Loucy (cell line): ENCODE measurements around the gene SHISA6.

Experiments used
- H2AFZ ChIP-seq: fragments of 200-600 bp; sonication (generic); 2 replicates; pipeline ENCODE4 v1.6.0; 2016; ENCODE audit warnings: antibody characterized with exemption, mild to moderate bottlenecking, low read length, moderate library complexity
- H3F3A ChIP-seq: fragments of 200-600 bp; 2 replicates; pipeline ENCODE4 v1.6.0; 2016; ENCODE audit warnings: antibody characterized with exemption, low read depth, mild to moderate bottlenecking
- H3K27me3 ChIP-seq: fragments of 200-600 bp; sonication (generic); 2 replicates; pipeline ENCODE4 v1.6.1; 2014; ENCODE audit warnings: low read length, mild to moderate bottlenecking; ENCODE audit not compliant: insufficient read depth, poor library complexity, severe bottlenecking
- H3K36me3 ChIP-seq: fragments of 200-600 bp; sonication (generic); 2 replicates; pipeline ENCODE4 v1.6.1; 2016; ENCODE audit warnings: low read length; ENCODE audit not compliant: insufficient read depth
- H3K4me1 ChIP-seq: fragments of 200-600 bp; sonication (generic); 2 replicates; pipeline ENCODE4 v1.5.1; 2014; ENCODE audit warnings: low read length, mild to moderate bottlenecking; ENCODE audit not compliant: insufficient read depth, poor library complexity, severe bottlenecking
- H3K4me2 ChIP-seq: fragments of 200-600 bp; sonication (generic); 2 replicates; pipeline ENCODE4 v1.6.0; 2014; ENCODE audit warnings: antibody characterized with exemption, low read length, low read depth, mild to moderate bottlenecking; ENCODE audit not compliant: poor library complexity, severe bottlenecking
- H3K4me3 ChIP-seq: fragments of 200-600 bp; sonication (generic); 2 replicates; pipeline ENCODE4 v1.5.1; 2014; ENCODE audit warnings: low read length, mild to moderate bottlenecking, mixed read lengths; ENCODE audit not compliant: poor library complexity, severe bottlenecking
- H3K79me2 ChIP-seq: fragments of 200-600 bp; sonication (generic); 2 replicates; pipeline ENCODE4 v1.6.1; 2014; ENCODE audit warnings: low read length; ENCODE audit not compliant: insufficient read depth
- H3K9ac ChIP-seq: fragments of 200-600 bp; sonication (generic); 2 replicates; pipeline ENCODE4 v1.6.0; 2014; ENCODE audit warnings: mild to moderate bottlenecking, low read depth, low read length, moderate library complexity; ENCODE audit not compliant: poor library complexity, severe bottlenecking
- H3K9me2 ChIP-seq: fragments of 200-600 bp; sonication (generic); replicated peaks from 2 replicates; pipeline ENCODE4 v1.6.1; 2016; ENCODE audit warnings: low read depth, low read length, mixed read lengths
- H3K9me3 ChIP-seq: fragments of 200-600 bp; sonication (generic); 2 replicates; pipeline ENCODE4 v1.6.1; 2014; ENCODE audit warnings: mild to moderate bottlenecking, antibody characterized with exemption, low read length, low read depth; ENCODE audit not compliant: insufficient read depth
- H4K20me1 ChIP-seq: fragments of 200-600 bp; sonication (generic); 2 replicates; pipeline ENCODE4 v1.6.0; 2014; ENCODE audit warnings: antibody characterized with exemption, low read length, mild to moderate bottlenecking; ENCODE audit not compliant: insufficient read depth, poor library complexity, severe bottlenecking
- EZH2phosphoT487 ChIP-seq: fragments of 200-600 bp; IDR thresholded peaks from 2 replicates; pipeline ENCODE4 v1.6.1; 2018; ENCODE audit warnings: antibody characterized with exemption, mild to moderate bottlenecking, moderate library complexity, borderline replicate concordance
- TF ChIP-seq, protein P1 (sequence below): fragments of 200-600 bp; sonication (generic); conservative IDR thresholded peaks from 2 replicates; pipeline ENCODE4 v1.5.1; 2014; ENCODE audit warnings: mild to moderate bottlenecking, antibody characterized with exemption, low read length

Gene SHISA6

DNA sequence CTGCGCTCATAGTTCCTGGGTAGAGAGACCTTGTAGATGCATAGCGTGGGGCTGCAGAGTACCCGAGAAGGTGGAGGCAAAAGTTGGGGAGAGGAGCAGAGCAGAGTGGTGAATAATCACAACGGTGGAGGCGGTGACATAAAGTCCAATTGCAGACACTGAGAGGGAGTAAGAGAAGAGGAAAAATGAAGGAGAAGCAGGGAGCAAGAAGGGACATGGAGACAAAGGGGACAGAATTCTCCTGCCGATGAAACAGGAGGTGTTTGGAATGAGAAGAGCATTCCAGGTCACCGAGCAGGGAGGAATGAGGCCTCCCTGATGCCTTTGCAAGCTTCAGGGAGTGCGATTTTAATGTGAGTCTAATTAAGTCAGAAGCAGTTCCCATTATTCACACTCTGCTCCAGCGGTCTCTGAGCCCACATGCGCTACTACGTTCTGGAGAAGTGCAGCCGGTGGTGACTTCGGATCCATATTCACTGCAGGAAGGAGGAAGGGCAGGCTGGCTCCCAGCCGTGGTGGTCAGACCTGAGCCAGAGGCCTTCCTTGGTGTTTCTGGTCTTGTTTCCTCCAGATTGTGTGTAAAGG lies 249.2 kb downstream of the SHISA6 start:
- no peaks in the 10 kb centered on the region; the same call in 1 of the 2 replicates for H3K9me2 ChIP-seq
- H3K9me3 ChIP-seq: no peaks in the 10 kb centered on the region; the same call in 1 of the 2 replicates
- H4K20me1 ChIP-seq: no peaks in the 10 kb centered on the region
- H3K27me3 ChIP-seq: no peaks in the 10 kb centered on the region
- no peak overlapping the region for H3K4me3 ChIP-seq
- H3K36me3 ChIP-seq: no peaks in the 10 kb centered on the region
- H3K9ac ChIP-seq: no peak overlapping the region
- no peak for TF ChIP-seq EZH2phosphoT487
- TF ChIP-seq, protein P1, sequence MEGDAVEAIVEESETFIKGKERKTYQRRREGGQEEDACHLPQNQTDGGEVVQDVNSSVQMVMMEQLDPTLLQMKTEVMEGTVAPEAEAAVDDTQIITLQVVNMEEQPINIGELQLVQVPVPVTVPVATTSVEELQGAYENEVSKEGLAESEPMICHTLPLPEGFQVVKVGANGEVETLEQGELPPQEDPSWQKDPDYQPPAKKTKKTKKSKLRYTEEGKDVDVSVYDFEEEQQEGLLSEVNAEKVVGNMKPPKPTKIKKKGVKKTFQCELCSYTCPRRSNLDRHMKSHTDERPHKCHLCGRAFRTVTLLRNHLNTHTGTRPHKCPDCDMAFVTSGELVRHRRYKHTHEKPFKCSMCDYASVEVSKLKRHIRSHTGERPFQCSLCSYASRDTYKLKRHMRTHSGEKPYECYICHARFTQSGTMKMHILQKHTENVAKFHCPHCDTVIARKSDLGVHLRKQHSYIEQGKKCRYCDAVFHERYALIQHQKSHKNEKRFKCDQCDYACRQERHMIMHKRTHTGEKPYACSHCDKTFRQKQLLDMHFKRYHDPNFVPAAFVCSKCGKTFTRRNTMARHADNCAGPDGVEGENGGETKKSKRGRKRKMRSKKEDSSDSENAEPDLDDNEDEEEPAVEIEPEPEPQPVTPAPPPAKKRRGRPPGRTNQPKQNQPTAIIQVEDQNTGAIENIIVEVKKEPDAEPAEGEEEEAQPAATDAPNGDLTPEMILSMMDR: no peak
- H2AFZ ChIP-seq: no peak overlapping the region
- no peaks in the 10 kb centered on the region for H3F3A ChIP-seq
- H3K4me2 ChIP-seq: no peak overlapping the region
- H3K4me1 ChIP-seq: no peaks in the 10 kb centered on the region
- no peaks in the 10 kb centered on the region for H3K79me2 ChIP-seq

DNA sequence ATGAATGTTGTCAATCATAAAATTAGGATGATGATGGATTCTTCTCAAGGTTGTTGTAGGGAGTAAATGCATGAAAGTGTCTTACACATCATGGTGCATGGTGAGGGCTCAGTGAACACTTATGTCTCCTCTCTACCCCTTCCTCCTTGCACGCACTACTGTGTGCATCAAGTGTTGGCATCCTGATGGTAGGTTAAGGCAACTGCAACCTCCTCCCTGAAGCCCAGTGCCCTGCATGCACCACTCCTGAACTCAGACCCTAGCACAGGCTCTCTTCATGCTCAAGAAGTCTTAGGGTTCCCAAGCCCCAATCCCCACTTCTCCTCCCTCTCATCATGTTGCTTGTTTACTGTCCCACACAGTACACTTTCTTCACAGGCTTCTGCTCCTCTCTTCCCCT lies 251.5 kb downstream of the SHISA6 start:
- Histone ChIP-seq H4K20me1 (no peaks in the 10 kb centered on the region), H3K36me3 (no peaks in the 10 kb centered on the region), H3K27me3 (no peaks in the 10 kb centered on the region), H3K9me3 (no peaks in the 10 kb centered on the region; the same call in 1 of the 2 replicates), H3K4me2 (no peak overlapping the region), H3K4me3 (no peak overlapping the region), H3K4me1 (no peaks in the 10 kb centered on the region), H2AFZ (no peak overlapping the region), H3K79me2 (no peaks in the 10 kb centered on the region), H3K9me2 (no peaks in the 10 kb centered on the region), H3K9ac (no peak overlapping the region), H3F3A (no peaks in the 10 kb centered on the region)
- no peak for TF ChIP-seq EZH2phosphoT487
- TF ChIP-seq, protein P1: no peak

DNA sequence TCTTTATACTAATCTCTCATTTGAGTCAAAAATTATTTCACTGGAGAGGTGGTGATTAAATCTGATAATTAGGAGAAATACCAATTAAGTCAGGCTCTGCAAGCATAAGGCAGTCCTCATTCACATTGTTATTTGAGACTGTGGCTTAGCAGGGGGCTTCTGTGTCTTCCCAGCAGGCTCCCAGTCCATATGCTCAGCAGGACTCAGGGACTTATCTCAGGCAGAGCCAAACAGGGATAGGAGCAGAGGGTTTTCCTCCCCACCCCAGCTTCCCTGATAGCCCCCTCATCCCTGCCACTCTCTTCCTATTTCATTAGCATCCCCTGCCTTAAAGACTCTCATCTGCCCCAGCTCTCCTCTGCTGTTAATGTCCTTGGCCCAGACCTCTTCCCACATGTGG lies 252.9 kb downstream of the SHISA6 start:
- no peak for TF ChIP-seq EZH2phosphoT487
- TF ChIP-seq, protein P1: no peak
- Histone ChIP-seq H3K27me3 (no peaks in the 10 kb centered on the region), H4K20me1 (no peaks in the 10 kb centered on the region), H3K79me2 (no peaks in the 10 kb centered on the region), H3K9me2 (no peaks in the 10 kb centered on the region), H3K4me3 (no peak overlapping the region), H3K9me3 (no peaks in the 10 kb centered on the region), H3F3A (no peaks in the 10 kb centered on the region), H3K4me2 (no peak overlapping the region), H3K9ac (no peak overlapping the region), H3K36me3 (no peaks in the 10 kb centered on the region), H3K4me1 (no peaks in the 10 kb centered on the region), H2AFZ (no peak overlapping the region)
